ENCODE data around the gene ELMO1. TPM values are rescaled to one million over a fixed set of nuclear protein-coding genes. Genes with fewer than 3 reads are reported as not detected.

The ELMO1 gene
- total RNA-seq, 1 experiment from 2014 or later, result 0.36 TPM

DNA sequence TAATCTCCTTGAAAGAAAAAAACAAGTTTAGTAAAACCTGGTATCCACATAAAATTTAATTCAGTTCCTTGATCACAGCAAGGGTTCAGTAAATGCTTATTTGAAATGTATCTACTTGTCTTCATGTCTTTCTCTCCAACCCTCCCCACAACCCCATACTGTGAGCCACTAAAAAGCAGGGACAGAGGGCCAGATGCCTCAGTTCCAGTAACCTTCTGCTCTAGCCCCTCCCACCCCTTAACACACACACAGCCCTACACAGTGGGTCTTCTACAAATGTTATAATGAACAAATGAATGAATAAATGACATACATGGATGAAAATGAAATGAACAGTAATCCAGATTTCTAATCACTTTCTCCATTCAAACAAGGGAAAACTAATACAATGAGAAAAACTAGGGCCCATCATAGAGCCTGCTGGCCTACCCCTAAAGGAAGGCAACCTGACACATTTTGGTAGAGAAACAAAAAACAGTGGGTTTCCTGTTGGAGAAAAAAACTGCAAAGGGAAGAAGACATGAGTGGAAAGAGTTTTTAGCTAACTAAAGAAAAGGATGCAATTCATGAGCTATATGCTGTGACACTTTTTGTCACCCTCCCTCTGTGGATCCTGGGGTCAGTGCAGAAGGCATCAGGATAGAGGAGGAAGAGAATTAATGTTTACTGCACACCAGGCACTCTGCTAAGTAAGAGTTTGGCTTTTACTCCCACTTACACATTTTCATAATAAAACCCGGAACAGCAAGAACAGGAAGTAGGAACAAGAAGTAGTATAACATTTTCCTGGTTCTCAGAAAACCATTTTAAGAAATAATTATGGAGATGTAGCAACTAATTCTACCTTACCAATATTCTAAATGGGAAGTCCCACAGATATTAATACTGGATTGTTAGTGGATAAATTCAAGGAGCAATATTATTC lies 38.1 kb downstream of the ELMO1 start:
- no peak for DNase-seq (ENCODE audit: low read depth)

DNA sequence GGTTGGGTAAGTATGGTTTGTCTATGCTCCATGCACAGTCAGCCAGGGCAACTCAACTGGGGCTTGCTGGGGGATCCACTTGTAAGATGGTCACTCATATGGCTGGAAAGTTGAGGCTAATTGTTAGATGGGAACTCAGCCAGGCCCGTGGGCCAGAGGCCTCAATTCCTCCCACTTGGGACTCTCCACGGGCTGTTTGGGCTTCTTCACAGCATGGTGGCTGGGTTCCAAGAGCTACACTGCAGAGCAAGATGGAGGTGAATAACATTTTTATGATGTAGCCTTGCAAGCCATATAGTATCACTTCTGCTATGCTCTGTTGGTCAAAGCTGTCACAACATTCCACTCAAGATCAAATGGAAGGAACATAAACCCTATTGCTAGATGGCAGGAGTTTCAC lies 39.2 kb downstream of the ELMO1 start:
- DNase-seq (ENCODE audit: low read depth), result no peak

DNA sequence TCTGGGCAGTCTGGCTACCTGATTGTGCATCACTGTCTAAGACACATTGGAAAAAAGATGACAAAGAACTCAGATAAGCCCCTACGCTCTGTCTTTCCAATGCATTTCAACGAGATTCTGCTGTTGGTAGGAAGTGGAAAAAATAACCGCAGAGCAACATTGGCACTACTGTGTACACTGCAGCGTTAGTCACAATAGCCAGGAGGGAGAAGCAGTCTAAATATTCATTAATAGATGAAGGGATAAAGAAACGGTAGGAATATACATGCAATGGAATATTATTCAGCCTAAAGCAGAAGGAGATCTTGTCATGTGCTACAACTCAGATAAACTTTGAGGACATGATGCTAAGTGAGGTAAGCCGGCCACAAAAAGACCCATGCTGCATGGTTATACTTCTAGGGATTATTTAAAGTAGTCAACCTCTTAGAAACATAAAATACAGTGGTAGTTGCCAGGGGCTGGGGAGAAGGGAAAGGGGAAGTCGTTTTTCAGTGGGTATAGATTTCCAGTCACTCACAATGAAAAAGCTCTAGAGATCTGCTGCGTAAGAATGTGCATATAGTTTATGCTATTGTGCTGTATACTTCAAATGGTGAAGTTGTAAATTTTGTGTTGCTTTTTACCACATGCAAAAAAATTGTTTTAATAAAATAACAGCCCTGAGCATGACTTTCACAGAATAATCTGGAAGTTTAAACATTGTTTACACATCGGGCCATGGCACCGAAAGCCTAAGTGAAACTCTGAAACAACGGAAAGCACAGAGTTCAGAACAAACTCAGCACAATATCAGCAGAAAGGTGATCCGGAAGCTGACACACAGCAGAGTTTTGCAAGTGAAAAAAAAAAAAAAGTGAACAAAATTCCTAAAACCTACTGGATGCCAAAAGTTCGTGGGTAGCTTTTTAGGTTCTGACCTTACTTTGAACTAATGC lies 40.1 kb downstream of the ELMO1 start:
- no peak for DNase-seq (ENCODE audit: low read depth)

DNA sequence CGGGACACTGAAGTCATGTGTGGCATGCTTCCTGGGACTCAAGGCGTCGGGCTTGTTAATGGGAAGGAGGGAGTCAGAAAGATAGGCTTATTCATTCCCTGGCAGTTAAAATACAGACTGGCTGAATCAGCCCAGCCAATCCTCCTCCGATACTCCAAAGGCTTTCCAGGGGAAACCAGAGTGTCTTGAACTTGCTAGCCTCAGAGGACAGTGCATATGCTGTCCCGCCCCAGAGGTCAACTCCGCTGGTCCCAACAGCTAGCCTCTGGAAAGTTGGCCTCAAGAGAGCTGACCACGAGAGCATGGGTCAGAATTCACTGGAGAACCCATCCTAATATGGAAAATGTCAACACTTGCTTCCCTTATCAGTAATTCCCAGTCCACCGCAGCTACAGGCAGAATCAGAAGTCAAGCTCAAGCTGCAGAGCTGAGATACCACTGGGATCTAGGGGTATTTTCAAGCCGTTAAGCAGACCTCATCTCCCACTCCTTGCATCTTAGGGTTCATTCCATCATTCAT lies 43.0 kb downstream of the ELMO1 start:
- no peak for DNase-seq (ENCODE audit: low read depth)

DNA sequence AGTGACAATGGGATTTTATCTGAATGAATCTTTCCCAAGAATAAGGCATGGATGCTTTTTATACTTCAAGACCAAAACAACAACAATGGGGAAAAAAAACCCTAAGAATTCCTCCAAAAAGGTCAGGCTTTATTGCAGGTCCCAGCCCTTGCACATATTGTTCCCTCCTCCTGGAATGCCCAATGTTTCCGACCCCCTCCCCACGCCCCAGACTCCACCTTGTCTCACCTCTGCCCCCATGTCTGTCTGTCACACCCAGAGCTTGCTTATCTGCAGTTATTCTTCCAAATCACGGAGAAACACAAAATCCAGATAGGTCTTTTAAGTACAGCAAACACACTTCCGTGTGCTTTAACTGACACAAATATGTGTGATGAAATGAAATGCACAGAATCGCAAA lies 43.5 kb downstream of the ELMO1 start:
- no peak for DNase-seq (ENCODE audit: low read depth)

DNA sequence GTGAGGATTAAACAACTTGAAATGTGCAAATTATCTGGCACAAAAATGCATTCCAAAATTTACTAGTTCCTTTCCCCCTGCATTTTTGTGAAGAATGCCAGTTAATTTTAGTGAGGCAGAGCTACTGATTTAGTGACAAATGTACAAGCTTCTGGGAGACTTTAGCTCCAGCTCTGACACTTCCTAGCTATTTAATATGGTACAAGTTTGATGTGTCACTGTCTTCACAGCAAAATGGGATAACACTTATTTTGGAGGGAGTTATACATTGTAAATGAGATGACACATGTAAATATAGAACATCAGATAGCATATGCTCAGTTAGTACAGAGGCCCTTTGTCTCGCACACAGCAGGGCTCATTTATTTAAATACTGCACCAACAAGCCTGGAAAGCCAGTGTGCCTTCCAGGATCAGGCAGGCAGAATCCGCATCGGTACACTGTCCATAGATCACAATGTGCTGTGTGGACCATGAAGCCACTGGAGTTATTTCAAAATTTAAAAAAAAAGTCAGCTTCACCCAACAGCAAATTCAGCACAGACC lies 48.7 kb downstream of the ELMO1 start:
- no peak for DNase-seq (ENCODE audit: low read depth)

DNA sequence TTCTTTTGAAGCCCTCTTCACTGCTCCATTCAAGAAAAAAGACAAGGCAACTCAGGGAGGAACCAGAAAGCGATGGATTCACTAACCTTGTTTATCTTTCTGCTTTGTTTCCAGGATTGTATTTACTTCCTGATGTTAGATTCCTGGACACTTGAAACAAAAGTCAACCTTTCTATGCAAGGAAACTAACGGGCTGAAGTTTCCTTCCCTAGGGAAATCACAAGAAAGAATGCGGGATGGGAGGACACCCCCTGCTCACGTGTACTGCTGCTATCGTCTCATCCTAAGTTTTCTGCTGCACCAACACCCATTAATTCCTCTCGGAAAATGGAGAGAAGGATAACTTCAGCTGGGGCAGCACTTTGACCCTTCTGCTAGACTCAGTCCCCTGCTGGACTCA lies 50.3 kb downstream of the ELMO1 start:
- DNase-seq (ENCODE audit: low read depth), result no peak

DNA sequence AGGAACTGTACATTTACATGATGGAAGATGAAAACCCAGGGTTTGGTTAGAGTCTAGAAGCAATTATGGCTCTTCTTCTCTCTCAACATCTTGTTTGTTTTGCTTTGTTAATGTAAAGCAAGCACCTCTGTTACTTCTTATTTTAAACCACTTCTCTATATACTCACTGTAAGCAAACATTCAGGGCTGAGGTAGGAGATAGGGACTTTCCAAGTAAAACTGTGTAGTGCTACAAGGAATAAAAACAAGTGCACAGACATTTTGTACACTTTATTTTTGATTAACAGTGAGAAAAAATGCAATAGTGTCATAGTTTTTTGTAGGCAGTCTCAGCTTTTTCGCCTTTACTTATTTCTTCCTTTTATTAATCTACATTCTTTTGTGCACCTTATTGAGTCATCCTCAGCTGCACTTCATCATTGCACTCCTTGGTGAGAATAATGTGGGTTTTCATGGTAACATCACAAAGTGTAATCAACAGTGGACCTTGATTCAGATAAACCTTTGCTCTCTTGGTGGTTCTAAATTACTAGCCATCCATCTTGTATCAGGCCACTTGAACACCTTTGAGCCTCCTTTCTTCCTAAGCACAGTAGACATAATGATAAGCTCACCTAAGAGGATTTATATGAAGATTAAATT lies 52.9 kb downstream of the ELMO1 start:
- DNase-seq (ENCODE audit: low read depth), result no peak

DNA sequence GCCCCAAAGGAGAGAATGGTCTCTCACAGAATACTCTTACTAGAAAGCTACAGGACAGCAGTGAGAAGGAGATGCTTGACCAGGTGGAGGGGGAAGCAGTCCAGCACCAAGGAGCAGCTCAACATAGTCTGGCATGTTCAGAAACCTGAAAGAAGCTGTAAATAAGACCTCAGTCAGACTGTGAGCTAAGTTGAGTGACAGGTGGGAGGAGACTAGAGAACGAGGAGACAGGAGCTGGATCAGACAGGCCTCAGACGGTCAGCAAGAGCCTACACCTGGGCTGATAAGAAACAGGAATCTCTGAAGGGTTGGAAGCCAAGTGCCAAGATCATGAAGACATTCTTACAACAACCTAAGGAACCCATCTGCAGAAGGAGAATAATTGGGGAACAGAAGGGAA lies 54.5 kb downstream of the ELMO1 start:
- no peak for DNase-seq (ENCODE audit: low read depth)

DNA sequence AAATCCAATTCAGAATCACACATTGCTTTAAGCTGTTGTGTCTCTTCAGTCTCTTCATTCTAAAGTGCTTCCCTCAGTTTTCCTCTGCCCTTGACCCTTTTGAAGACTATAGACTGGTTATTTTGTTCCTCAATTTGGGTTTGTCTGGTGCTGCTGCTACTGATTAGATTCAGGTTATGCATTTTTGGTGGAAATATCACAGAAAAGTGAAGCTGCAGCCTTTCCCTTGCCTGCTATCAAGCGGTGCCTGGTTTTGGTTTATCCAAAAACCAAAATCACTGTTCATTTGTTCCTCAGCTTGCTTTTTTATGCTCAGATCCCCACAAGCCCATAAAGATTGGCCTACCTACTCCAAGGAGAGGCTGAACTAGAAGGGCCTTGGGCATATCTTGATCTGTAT lies 55.2 kb downstream of the ELMO1 start:
- no peak for DNase-seq (ENCODE audit: low read depth)

DNA sequence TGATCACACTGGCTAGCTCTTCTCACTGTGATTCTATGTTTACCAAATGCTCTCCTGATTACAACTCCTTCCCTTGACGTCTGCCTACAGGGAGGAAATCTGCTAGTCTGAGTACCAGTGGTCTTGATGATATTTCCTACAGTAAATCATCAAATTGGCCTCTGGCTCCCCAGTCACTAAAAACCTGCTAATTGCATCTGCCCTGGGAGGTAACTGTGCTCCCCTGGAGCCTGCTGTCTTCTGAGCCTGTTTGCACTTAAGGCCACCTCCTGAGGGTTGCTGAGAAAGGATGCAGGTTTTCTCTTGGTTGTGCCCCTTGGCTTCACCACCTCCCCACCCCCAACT lies 56.0 kb downstream of the ELMO1 start:
- no peak for DNase-seq (ENCODE audit: low read depth)

DNA sequence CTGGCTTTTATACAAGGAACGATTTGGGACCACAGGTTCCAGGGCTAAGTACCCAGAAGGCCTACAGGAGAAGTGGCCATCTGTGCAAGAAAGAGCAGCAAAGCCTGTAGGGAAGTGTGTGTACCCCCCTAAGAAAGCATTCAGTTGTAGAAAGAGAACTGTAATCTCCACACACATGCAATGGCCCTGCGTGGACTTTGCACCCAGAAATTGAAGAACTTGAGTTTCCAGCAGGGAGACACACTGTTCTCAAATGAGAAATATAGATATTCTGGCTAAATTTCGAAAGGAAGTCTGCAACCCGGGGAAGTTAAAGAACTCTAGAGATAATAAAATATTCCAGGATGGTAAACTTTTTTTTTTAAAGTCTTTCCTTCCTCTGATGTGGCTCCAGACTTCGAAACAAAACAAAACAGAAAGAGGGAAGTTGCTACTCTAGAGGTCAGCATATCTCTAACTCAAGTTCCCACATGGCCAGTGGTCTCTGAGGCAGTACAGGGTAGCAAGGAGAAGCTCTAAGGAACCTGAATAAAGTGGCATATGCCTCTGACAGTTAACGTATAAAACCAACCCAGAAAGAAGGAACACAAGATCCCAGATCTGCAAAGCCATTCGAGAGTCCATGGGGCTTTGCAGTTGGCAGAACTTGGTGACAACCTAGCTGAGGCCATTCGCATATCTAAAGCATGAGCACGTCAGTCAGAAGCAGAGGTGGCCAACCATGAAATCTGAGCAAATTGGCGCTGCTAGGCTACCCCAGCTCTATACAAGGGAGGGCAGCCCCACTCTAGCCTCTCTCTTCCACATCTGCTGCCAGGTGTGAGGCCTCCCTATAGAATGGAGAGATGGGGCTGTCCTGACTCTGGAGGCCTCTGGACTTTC lies 56.6 kb downstream of the ELMO1 start:
- DNase-seq (ENCODE audit: low read depth), result no peak

DNA sequence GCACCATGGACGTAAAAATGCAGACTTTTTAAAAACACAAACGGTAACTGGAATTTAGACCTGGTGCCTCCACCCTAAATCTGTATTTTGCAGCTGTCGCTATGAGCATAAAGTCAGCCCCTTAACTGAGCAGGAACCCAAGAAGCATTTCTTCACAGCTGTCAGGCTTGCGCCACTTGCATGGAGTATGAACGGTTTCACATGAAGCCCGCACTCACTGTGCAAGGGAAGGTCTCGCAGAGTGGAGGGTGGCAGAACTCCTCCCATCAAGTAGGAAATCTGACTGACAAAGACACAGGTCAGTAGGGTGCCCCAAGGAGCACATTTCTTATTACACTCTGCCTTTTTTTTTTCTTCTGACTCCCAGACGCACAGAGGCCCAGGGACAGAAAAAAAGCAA lies 58.5 kb downstream of the ELMO1 start:
- DNase-seq (ENCODE audit: low read depth), result no peak

DNA sequence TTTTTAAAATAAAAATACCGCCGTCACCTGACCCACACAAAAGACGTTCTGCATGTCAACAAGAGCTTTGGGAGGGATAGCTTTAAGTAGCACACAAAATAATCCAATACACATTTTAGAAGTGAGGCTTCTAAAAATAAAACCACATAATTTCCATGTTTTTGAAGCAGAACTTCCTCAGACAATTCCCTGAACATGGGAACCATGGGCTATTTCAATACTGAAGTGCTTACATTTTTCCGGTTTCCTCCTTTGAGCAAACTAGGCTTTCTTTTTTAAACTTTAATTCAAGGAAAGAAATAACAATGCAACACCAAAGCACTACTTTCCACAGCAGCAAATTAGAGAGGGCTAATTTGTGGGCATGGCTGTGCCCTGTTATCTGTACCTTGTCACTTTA lies 59.9 kb downstream of the ELMO1 start:
- DNase-seq (ENCODE audit: low read depth), result no peak

DNA sequence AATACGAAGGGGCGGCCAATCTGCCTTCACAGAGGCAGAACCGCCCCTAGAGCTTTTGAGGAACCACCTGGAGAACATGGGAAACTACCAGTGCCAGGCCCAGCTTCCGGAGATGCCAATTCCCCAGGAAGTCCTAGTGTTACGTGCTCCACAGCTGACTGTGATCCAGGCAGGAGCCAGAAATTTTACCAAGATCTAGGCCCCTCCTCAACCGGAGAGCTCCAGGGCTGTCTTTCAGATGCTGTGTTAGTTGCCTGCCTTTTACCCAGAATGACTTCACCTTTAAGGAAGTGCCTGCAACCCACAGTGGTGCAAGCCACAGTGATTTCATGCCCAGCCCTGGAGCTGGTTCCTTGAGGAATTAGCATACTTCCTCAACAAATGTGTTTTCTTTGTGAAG lies 62.9 kb downstream of the ELMO1 start:
- no peak for DNase-seq (ENCODE audit: low read depth)

DNA sequence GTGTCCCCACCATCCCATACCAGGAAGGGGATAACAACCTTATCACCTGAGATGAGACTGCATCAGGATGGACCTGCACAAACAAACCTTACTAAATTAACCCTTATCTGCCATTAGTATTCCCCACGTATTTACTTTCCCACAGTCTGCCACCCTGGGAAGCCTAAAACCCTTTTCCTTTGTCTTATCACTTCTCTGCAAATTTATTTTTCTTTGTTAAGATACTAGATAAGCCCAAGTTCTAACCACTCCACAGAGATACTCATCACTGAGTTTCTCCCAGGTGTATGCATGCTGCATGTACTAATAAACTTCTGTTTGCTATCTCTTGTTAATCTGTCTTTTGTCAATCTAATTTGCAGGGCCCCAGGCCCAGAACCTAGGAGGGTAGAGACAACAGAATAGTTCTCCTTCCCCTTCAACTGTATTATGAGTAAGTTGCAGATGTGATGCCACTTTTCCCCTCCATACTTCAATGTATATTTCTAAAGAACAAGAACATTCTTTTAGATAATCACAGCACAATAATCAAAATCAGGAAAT lies 66.0 kb downstream of the ELMO1 start:
- no peak for DNase-seq (ENCODE audit: low read depth)

DNA sequence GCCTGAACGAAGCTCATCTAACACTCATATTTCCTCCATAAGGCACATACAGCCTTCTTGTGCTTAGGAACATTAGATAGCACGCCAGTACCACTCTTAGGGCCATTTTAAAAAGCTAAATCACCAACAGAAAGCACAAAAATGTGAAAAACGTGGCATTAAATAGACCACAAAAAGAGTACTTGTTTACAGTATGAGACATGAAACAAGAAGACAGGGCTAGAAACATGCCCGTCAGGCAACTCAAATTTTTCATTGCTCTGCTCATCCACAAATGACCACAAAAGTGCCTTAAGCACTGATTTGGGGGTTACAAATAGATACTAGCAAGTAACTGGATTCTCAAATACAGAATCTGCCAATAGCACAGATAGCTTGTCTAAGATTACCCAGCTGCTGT lies 67.8 kb downstream of the ELMO1 start:
- DNase-seq (ENCODE audit: low read depth), result peak; percentile 7

DNA sequence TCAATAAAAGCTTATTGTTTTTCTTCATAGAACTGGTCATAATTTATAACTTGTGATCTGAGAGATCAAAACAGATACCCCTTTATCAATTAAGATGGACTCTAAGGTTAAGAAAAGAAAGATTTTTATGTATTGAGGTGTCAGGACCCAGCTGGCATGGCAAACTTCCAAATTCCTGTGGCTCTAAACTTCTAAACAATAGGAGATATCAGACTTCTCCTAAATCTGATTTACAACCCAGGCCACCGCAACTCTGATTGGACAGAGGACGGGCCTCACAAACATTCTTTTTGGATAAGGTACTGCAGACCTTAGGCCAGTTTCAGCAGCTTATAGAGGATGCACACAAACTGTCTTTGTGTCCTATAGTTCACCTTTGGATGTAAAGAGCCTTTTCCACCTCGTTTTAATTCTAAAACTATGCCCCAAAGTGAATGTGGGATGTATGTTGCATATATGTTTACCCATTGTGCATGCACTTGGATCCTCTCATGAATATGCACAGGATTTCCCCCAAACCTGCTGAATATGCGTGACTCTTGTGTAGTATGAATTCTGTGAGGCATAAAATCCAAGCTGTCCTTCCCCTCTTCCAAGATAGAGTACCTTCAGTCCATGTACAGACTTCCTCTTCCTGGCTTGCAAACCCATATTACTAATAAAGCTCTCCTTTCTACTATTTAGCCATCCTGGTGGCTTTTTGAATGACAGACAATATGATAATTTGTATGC lies 69.0 kb downstream of the ELMO1 start:
- no peak for DNase-seq (ENCODE audit: low read depth)

DNA sequence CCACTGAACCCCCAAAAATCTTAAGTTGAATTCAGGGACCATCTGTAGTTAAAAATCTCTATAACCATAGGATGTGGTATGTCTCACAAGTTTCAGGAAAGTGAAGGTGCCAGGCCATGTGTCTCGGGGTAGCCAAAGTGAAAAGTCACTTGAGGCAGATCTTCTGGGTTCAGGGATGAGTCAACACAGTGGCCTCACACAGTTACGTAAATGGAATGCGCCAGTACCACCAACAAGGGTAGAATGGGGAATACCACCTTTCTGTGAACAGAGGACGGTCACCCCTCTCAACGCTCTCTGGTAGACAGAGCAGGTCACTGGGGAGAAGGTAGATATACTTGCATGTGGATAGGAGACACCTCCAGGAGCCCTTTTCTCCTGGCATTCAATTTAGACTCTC lies 71.4 kb downstream of the ELMO1 start:
- no peak for DNase-seq (ENCODE audit: low read depth)

DNA sequence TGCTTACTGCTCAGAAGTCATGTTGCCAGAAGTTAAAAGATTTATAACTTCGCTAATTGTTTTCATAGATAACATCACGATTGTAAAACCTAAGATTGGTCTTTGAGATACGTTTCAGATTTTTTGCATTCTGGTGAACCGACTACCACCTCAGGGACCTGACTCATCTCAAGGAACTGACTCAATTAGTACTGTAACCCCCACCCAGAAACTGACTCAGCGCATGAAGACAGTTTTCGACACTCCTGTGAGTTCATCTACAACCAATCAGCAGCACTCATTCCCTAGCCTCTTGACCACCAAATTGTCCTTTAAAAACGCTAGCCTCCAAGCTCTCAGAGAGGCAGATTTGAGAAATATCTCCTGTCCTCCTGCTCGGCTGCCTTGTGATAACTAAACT lies 72.3 kb downstream of the ELMO1 start:
- peak; percentile 9 for DNase-seq (ENCODE audit: low read depth)

All from RPMI7951 (cell line).